ENCODE measurements around the gene PNPLA3.

Gene PNPLA3

GRCh38 chr22:43992331-43992821 is 68.8 kb downstream of the PNPLA3 start:
- H3K9ac ChIP-seq (ENCODE audit: low read depth in 1 of 2, low read length in 2 of 2) = no peak overlapping the region
- H3K4me3 ChIP-seq (ENCODE audit: low read length in 2 of 2) = no peak overlapping the region
- H3K27me3 ChIP-seq (ENCODE audit: control insufficient read depth in 2 of 2, insufficient read depth in 2 of 2, low read length in 2 of 2) = no peaks in the 10 kb centered on the region
- H3K4me1 ChIP-seq (ENCODE audit: control insufficient read depth in 2 of 2, insufficient read depth in 2 of 2, low read length in 2 of 2) = peaks cover 0 to 4% of the 10 kb centered on the region in 2 donors
- H3K36me3 ChIP-seq (ENCODE audit: control insufficient read depth in 2 of 2, insufficient read depth in 2 of 2, low read length in 2 of 2) = peaks cover 48 to 74% of the 10 kb centered on the region in 2 donors
- H3K9me3 ChIP-seq (ENCODE audit: control insufficient read depth in 2 of 2, low read length in 2 of 2) = no peaks in the 10 kb centered on the region
- no peak overlapping the region for H3K27ac ChIP-seq (ENCODE audit: low read depth in 2 of 2, low read length in 2 of 2)

GRCh38 chr22:43993072-43993760 is 69.6 kb downstream of the PNPLA3 start:
- H3K4me1 ChIP-seq (ENCODE audit: control insufficient read depth in 2 of 2, insufficient read depth in 2 of 2, low read length in 2 of 2) = peaks cover 0 to 4% of the 10 kb centered on the region in 2 donors
- H3K4me3 ChIP-seq (ENCODE audit: low read length in 2 of 2) = no peak overlapping the region
- no peaks in the 10 kb centered on the region for H3K9me3 ChIP-seq (ENCODE audit: control insufficient read depth in 2 of 2, low read length in 2 of 2)
- H3K27ac ChIP-seq (ENCODE audit: low read depth in 2 of 2, low read length in 2 of 2) = no peak overlapping the region
- peaks cover 48 to 75% of the 10 kb centered on the region in 2 donors for H3K36me3 ChIP-seq (ENCODE audit: control insufficient read depth in 2 of 2, insufficient read depth in 2 of 2, low read length in 2 of 2)
- no peaks in the 10 kb centered on the region for H3K27me3 ChIP-seq (ENCODE audit: control insufficient read depth in 2 of 2, insufficient read depth in 2 of 2, low read length in 2 of 2)
- no peak overlapping the region for H3K9ac ChIP-seq (ENCODE audit: low read depth in 1 of 2, low read length in 2 of 2)

DNA sequence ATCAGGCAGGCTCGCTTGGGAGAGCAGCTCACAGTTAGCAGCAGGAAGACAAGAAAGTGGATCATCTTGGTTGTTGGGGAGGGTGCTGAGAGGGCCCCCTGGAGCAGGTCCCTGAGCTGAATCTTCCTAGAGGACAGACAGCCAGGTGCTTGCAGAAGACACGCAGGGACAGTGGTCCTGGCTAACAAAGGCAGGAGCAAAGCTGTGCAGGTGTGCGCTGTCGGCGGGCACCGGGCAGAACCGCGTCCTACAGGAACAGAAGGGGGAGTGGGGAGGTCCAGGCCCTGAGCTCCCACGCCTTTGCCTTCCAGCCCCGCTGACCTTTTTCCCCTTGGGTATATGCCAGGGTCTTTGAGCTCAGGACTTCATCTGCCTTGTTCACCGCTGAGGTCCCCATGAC is 70.4 kb downstream of the PNPLA3 start:
- Histone ChIP-seq H3K4me1 (ENCODE audit: control insufficient read depth in 2 of 2, insufficient read depth in 2 of 2, low read length in 2 of 2) (peaks cover 0 to 4% of the 10 kb centered on the region in 2 donors), H3K9me3 (ENCODE audit: control insufficient read depth in 2 of 2, low read length in 2 of 2) (no peaks in the 10 kb centered on the region), H3K27ac (ENCODE audit: low read depth in 2 of 2, low read length in 2 of 2) (no peak overlapping the region), H3K36me3 (ENCODE audit: control insufficient read depth in 2 of 2, insufficient read depth in 2 of 2, low read length in 2 of 2) (peaks cover 46 to 76% of the 10 kb centered on the region in 2 donors), H3K4me3 (ENCODE audit: low read length in 2 of 2) (no peak overlapping the region), H3K27me3 (ENCODE audit: control insufficient read depth in 2 of 2, insufficient read depth in 2 of 2, low read length in 2 of 2) (no peaks in the 10 kb centered on the region), H3K9ac (ENCODE audit: low read depth in 1 of 2, low read length in 2 of 2) (no peak overlapping the region)

DNA sequence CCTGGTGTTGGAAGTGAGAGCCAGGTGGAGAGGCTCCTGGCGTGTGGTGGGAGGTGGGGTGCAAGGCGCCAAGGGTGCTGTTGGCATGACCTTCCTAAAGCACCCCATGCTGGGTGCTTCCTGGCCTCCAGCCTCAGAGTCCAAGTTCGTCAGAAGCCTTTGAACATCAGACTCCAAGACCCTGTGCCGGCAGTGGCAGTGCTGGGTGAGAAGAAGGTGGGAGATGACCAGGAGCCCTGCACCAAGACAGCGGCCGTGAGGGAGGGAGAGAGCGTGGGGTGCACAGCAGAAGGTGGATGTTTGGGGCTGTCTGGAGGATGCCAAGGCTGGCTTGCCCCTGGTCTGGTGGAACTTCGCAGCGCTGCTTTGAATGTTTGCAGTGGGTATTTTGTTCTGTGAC is 70.8 kb downstream of the PNPLA3 start:
- no peak overlapping the region for H3K9ac ChIP-seq (ENCODE audit: low read depth in 1 of 2, low read length in 2 of 2)
- peaks cover 0 to 4% of the 10 kb centered on the region in 2 donors for H3K4me1 ChIP-seq (ENCODE audit: control insufficient read depth in 2 of 2, insufficient read depth in 2 of 2, low read length in 2 of 2)
- no peak overlapping the region for H3K4me3 ChIP-seq (ENCODE audit: low read length in 2 of 2)
- no peaks in the 10 kb centered on the region for H3K9me3 ChIP-seq (ENCODE audit: control insufficient read depth in 2 of 2, low read length in 2 of 2)
- H3K27me3 ChIP-seq (ENCODE audit: control insufficient read depth in 2 of 2, insufficient read depth in 2 of 2, low read length in 2 of 2) = no peaks in the 10 kb centered on the region
- H3K27ac ChIP-seq (ENCODE audit: low read depth in 2 of 2, low read length in 2 of 2) = no peak overlapping the region
- H3K36me3 ChIP-seq (ENCODE audit: control insufficient read depth in 2 of 2, insufficient read depth in 2 of 2, low read length in 2 of 2) = peaks cover 44 to 77% of the 10 kb centered on the region in 2 donors

DNA sequence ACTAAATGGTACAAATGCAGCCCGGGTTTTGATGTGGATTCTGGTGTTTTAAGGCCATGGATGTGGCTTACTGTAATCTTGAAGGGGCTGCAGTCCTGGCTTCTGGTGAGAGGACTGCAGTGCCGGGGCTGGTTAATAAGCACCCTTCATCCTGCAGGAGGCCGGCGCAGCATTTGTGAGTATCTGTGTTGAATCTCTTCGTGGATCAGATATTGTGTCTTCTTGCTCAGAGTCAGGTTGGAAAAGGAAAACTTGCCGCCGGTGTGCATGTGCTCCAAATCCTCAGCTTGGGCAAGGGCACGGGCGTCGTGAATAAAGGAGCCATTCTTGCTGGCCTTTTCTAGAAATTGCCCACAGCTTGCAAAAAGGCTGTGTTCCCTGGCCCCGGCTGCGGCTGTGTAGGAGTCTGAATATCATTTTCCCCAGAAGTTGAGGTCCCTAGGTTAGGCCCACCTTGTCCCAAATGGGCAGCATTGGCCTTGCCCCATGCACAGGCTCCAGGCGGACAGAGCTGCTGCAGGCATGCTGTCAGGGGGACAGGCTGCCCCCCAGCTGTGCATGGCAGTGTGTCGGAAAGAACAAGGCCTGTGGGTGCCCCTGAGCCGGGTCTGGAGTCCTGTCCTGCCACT is 71.6 kb downstream of the PNPLA3 start:
- peaks cover 37 to 73% of the 10 kb centered on the region in 2 donors for H3K36me3 ChIP-seq (ENCODE audit: control insufficient read depth in 2 of 2, insufficient read depth in 2 of 2, low read length in 2 of 2)
- H3K4me3 ChIP-seq (ENCODE audit: low read length in 2 of 2) = no peak overlapping the region
- no peaks in the 10 kb centered on the region for H3K27me3 ChIP-seq (ENCODE audit: control insufficient read depth in 2 of 2, insufficient read depth in 2 of 2, low read length in 2 of 2)
- no peak overlapping the region for H3K27ac ChIP-seq (ENCODE audit: low read depth in 2 of 2, low read length in 2 of 2)
- peaks cover 0 to 4% of the 10 kb centered on the region in 2 donors for H3K4me1 ChIP-seq (ENCODE audit: control insufficient read depth in 2 of 2, insufficient read depth in 2 of 2, low read length in 2 of 2)
- no peak overlapping the region for H3K9ac ChIP-seq (ENCODE audit: low read depth in 1 of 2, low read length in 2 of 2)
- no peaks in the 10 kb centered on the region for H3K9me3 ChIP-seq (ENCODE audit: control insufficient read depth in 2 of 2, low read length in 2 of 2)

GRCh38 chr22:43995798-43996169 is 72.2 kb downstream of the PNPLA3 start:
- peaks cover 37 to 68% of the 10 kb centered on the region in 2 donors for H3K36me3 ChIP-seq (ENCODE audit: control insufficient read depth in 2 of 2, insufficient read depth in 2 of 2, low read length in 2 of 2)
- H3K4me3 ChIP-seq (ENCODE audit: low read length in 2 of 2) = peak overlapping the region in 1 of 2 donors; percentile 67
- H3K9me3 ChIP-seq (ENCODE audit: control insufficient read depth in 2 of 2, low read length in 2 of 2) = no peaks in the 10 kb centered on the region
- H3K27me3 ChIP-seq (ENCODE audit: control insufficient read depth in 2 of 2, insufficient read depth in 2 of 2, low read length in 2 of 2) = no peaks in the 10 kb centered on the region
- peak overlapping the region; percentile 17 to 45 for H3K27ac ChIP-seq (ENCODE audit: low read depth in 2 of 2, low read length in 2 of 2)
- peaks cover 0 to 4% of the 10 kb centered on the region in 2 donors for H3K4me1 ChIP-seq (ENCODE audit: control insufficient read depth in 2 of 2, insufficient read depth in 2 of 2, low read length in 2 of 2)
- peak overlapping the region in 1 of 2 donors; percentile 14 for H3K9ac ChIP-seq (ENCODE audit: low read depth in 1 of 2, low read length in 2 of 2)

GRCh38 chr22:43996170-43996980 is 72.8 kb downstream of the PNPLA3 start:
- Histone ChIP-seq H3K9me3 (ENCODE audit: control insufficient read depth in 2 of 2, low read length in 2 of 2) (no peaks in the 10 kb centered on the region), H3K4me3 (ENCODE audit: low read length in 2 of 2) (peak overlapping the region in 1 of 2 donors; percentile 67), H3K27ac (ENCODE audit: low read depth in 2 of 2, low read length in 2 of 2) (peak overlapping the region; percentile 17 to 45), H3K27me3 (ENCODE audit: control insufficient read depth in 2 of 2, insufficient read depth in 2 of 2, low read length in 2 of 2) (no peaks in the 10 kb centered on the region), H3K4me1 (ENCODE audit: control insufficient read depth in 2 of 2, insufficient read depth in 2 of 2, low read length in 2 of 2) (peaks cover 0 to 4% of the 10 kb centered on the region in 2 donors), H3K36me3 (ENCODE audit: control insufficient read depth in 2 of 2, insufficient read depth in 2 of 2, low read length in 2 of 2) (peaks cover 36 to 64% of the 10 kb centered on the region in 2 donors), H3K9ac (ENCODE audit: low read depth in 1 of 2, low read length in 2 of 2) (peak overlapping the region in 1 of 2 donors; percentile 14)

GRCh38 chr22:43996981-43997265 is 73.3 kb downstream of the PNPLA3 start:
- Histone ChIP-seq H3K4me1 (ENCODE audit: control insufficient read depth in 2 of 2, insufficient read depth in 2 of 2, low read length in 2 of 2) (peaks cover 0 to 4% of the 10 kb centered on the region in 2 donors), H3K36me3 (ENCODE audit: control insufficient read depth in 2 of 2, insufficient read depth in 2 of 2, low read length in 2 of 2) (peaks cover 32 to 58% of the 10 kb centered on the region in 2 donors), H3K27me3 (ENCODE audit: control insufficient read depth in 2 of 2, insufficient read depth in 2 of 2, low read length in 2 of 2) (no peaks in the 10 kb centered on the region)

More at GRCh38 chr22:43996981-43997265, 73.3 kb downstream of the PNPLA3 start:
- H3K27ac ChIP-seq (ENCODE audit: low read depth in 2 of 2, low read length in 2 of 2) = no peak overlapping the region
- no peaks in the 10 kb centered on the region for H3K9me3 ChIP-seq (ENCODE audit: control insufficient read depth in 2 of 2, low read length in 2 of 2)
- H3K9ac ChIP-seq (ENCODE audit: low read depth in 1 of 2, low read length in 2 of 2) = no peak overlapping the region
- H3K4me3 ChIP-seq (ENCODE audit: low read length in 2 of 2) = no peak overlapping the region
